H1 (cell line): ENCODE data around the gene VAMP4. TPM values are rescaled to one million over a fixed set of nuclear protein-coding genes. Genes with fewer than 3 reads are reported as not detected.

Experiments
- CTCF ChIA-PET: fragments of 300-600 bp; sonication (Branson Sonifier 250); formaldehyde crosslinking; loops from one replicate; lab custom pipeline; 2021; ENCODE audit not compliant: partially characterized antibody; lab: Charles Lee
- POLR2A ChIA-PET: fragments of 300-600 bp; sonication (Branson Sonifier 250); formaldehyde crosslinking; loops from one replicate; lab custom pipeline; 2021; ENCODE audit warnings: inconsistent platforms; ENCODE audit not compliant: partially characterized antibody; lab: Charles Lee
- DNase-seq, 2 experiments: peaks; one replicate each; pipeline versions ENCODE4 v3.0.0 to v3.0.0-alpha.2; 2010 to 2022; ENCODE audit warnings: low spot score in 2 of 2, low read depth in 1 of 2, mixed read lengths in 1 of 2
- FAIRE-seq: peaks from 2 replicates; lab custom pipeline; 2011; peaks lifted over from hg19 to GRCh38; lab: Jason Lieb, UNC
- H2AFZ ChIP-seq: 2 replicates; pipeline ENCODE4 v1.8.1; 2012; ENCODE audit warnings: low read length, inconsistent platforms
- H2AK5ac ChIP-seq: 2 replicates; pipeline ENCODE4 v1.6.1; 2013; ENCODE audit warnings: low read depth, low read length
- H2BK120ac ChIP-seq: replicated peaks from 2 replicates; pipeline ENCODE3; 2013; ENCODE audit warnings: low read depth, low read length, inconsistent platforms
- H2BK12ac ChIP-seq: 2 replicates; pipeline ENCODE4 v1.6.1; 2013; ENCODE audit warnings: low read depth, low read length
- H2BK15ac ChIP-seq: 2 replicates; pipeline ENCODE4 v1.6.1; 2013; ENCODE audit warnings: low read length
- H2BK20ac ChIP-seq: 2 replicates; pipeline ENCODE4 v1.6.1; 2013; ENCODE audit warnings: low read length
- H2BK5ac ChIP-seq: 2 replicates; pipeline ENCODE4 v1.6.1; 2013; ENCODE audit warnings: low read depth, low read length
- H3K14ac ChIP-seq: 2 replicates; pipeline ENCODE4 v1.6.1; 2013; ENCODE audit warnings: inconsistent platforms; ENCODE audit not compliant: insufficient read length
- H3K18ac ChIP-seq: 2 replicates; pipeline ENCODE4 v1.6.1; 2013; ENCODE audit warnings: low read length; ENCODE audit errors: extremely low read depth
- H3K23ac ChIP-seq: 2 replicates; pipeline ENCODE4 v1.6.1; 2013; ENCODE audit warnings: inconsistent platforms; ENCODE audit not compliant: insufficient read length
- H3K23me2 ChIP-seq: 2 replicates; pipeline ENCODE4 v1.6.1; 2013; ENCODE audit warnings: low read depth, low read length
- H3K27ac ChIP-seq: 2 replicates; pipeline ENCODE4 v1.6.1; 2011; ENCODE audit warnings: low read depth, low read length, inconsistent platforms
- H3K27me3 ChIP-seq, 4 experiments: replicated peaks in 1 of 4; 1 replicate in 1 of 4; 2 replicates in 3 of 4; pipeline versions ENCODE4 v1.6.1 to v1.8.1; 2011 to 2013; ENCODE audit warnings: low read length in 3 of 4, mild to moderate bottlenecking in 3 of 4, inconsistent platforms in 2 of 4, mixed read lengths in 2 of 4, moderate library complexity in 1 of 4; ENCODE audit not compliant: control insufficient read depth in 3 of 4, insufficient read depth in 3 of 4; ENCODE audit errors: extremely low read depth in 1 of 4
- H3K36me3 ChIP-seq, 4 experiments: 2 replicates each; pipeline versions ENCODE4 v1.6.1 to v1.8.1; 2011 to 2013; ENCODE audit warnings: mild to moderate bottlenecking in 4 of 4, low read length in 3 of 4, moderate library complexity in 2 of 4, control low read depth in 1 of 4, inconsistent platforms in 1 of 4; ENCODE audit not compliant: insufficient read depth in 4 of 4, control insufficient read depth in 2 of 4
- H3K4ac ChIP-seq: replicated peaks from 2 replicates; pipeline ENCODE3; 2013; ENCODE audit warnings: low read length, low read depth, mixed read lengths, inconsistent platforms; ENCODE audit not compliant: insufficient read length
- H3K4me1 ChIP-seq, 4 experiments: replicated peaks in 1 of 4; 1 replicate in 1 of 4; 2 replicates in 3 of 4; pipeline versions ENCODE4 v1.6.1 to v1.8.1; 2011 to 2013; ENCODE audit warnings: low read length in 3 of 4, inconsistent platforms in 2 of 4, mixed read lengths in 1 of 4; ENCODE audit not compliant: insufficient read depth in 4 of 4, control insufficient read depth in 3 of 4
- H3K4me2 ChIP-seq, 2 experiments: 2 replicates each; pipeline versions ENCODE4 v1.6.1 to v1.8.1; 2011 to 2013; ENCODE audit warnings: low read depth in 2 of 2, low read length in 2 of 2, control low read depth in 1 of 2, inconsistent platforms in 1 of 2, mild to moderate bottlenecking in 1 of 2; ENCODE audit not compliant: insufficient read depth in 1 of 2
- H3K4me3 ChIP-seq, 4 experiments: fragments of 200-600, 300-600 bp in 1 of 4; sonication (generic), shearing (Covaris generic), sonication (Bioruptor Twin) in 1 of 4; 2 replicates each; pipeline versions ENCODE4 v1.5.1 to v1.8.1; 2011 to 2016; ENCODE audit warnings: low read length in 4 of 4, low read depth in 3 of 4, control low read depth in 2 of 4, inconsistent platforms in 2 of 4, mild to moderate bottlenecking in 2 of 4, mixed read lengths in 1 of 4, moderate library complexity in 1 of 4; ENCODE audit not compliant: insufficient read depth in 2 of 4; ENCODE audit errors: extremely low read depth in 1 of 4
- H3K56ac ChIP-seq: replicated peaks from 2 replicates; pipeline ENCODE3; 2013; ENCODE audit warnings: low read depth, mild to moderate bottlenecking, mixed read lengths, low read length, inconsistent platforms; ENCODE audit not compliant: insufficient read length
- H3K79me1 ChIP-seq: 2 replicates; pipeline ENCODE4 v1.6.1; 2013; ENCODE audit warnings: low read depth, low read length, control low read depth
- H3K79me2 ChIP-seq, 2 experiments: 2 replicates each; pipeline versions ENCODE4 v1.6.1 to v1.8.1; 2012 to 2013; ENCODE audit warnings: low read length in 2 of 2, mild to moderate bottlenecking in 2 of 2, inconsistent platforms in 1 of 2; ENCODE audit not compliant: insufficient read depth in 2 of 2, control insufficient read depth in 1 of 2
- H3K9ac ChIP-seq, 4 experiments: replicated peaks in 1 of 4; 1 replicate in 1 of 4; 2 replicates in 3 of 4; pipeline versions ENCODE4 v1.6.1 to v1.8.1; 2011 to 2013; ENCODE audit warnings: low read depth in 3 of 4, low read length in 3 of 4, control low read depth in 2 of 4, mild to moderate bottlenecking in 2 of 4, moderate library complexity in 2 of 4, inconsistent platforms in 1 of 4; ENCODE audit errors: extremely low read depth in 1 of 4
- H3K9me3 ChIP-seq, 2 experiments: 2 replicates each; pipeline versions ENCODE4 v1.6.1 to v1.8.1; 2012 to 2013; ENCODE audit warnings: mild to moderate bottlenecking in 2 of 2, moderate library complexity in 2 of 2, control low read depth in 1 of 2, inconsistent platforms in 1 of 2, low read depth in 1 of 2, low read length in 1 of 2, mixed read lengths in 1 of 2; ENCODE audit not compliant: insufficient read depth in 2 of 2
- H4K20me1 ChIP-seq, 2 experiments: replicated peaks in 1 of 2; 2 replicates each; pipeline versions ENCODE3 to v1.8.1; 2011 to 2013; ENCODE audit warnings: inconsistent platforms in 2 of 2, low read length in 2 of 2, mild to moderate bottlenecking in 1 of 2; ENCODE audit not compliant: insufficient read depth in 2 of 2, control insufficient read depth in 1 of 2
- H4K5ac ChIP-seq: 2 replicates; pipeline ENCODE4 v1.6.1; 2013; ENCODE audit warnings: low read length, low read depth, mixed read lengths, inconsistent platforms; ENCODE audit not compliant: insufficient read length
- H4K8ac ChIP-seq: 2 replicates; pipeline ENCODE4 v1.8.0; 2013; ENCODE audit warnings: mild to moderate bottlenecking, moderate library complexity, low read length, inconsistent platforms; ENCODE audit not compliant: insufficient read depth; ENCODE audit errors: extremely low read depth
- H4K91ac ChIP-seq: replicated peaks from 2 replicates; pipeline ENCODE3; 2013; ENCODE audit warnings: low read length, mixed read lengths, inconsistent platforms; ENCODE audit not compliant: insufficient read length
- NRF1 ChIP-seq: IDR thresholded peaks from 2 replicates; pipeline ENCODE4 v1.6.1; 2011; ENCODE audit warnings: mild to moderate bottlenecking, low read depth, low read length, improper control_type of control experiment
- SIN3A ChIP-seq, 2 experiments: IDR thresholded peaks in 1 of 2; conservative IDR thresholded peaks in 1 of 2; 2 replicates each; pipeline ENCODE4 v1.6.1; 2011 to 2012; ENCODE audit warnings: low read length in 2 of 2, improper control_type of control experiment in 1 of 2, low read depth in 1 of 2, mild to moderate bottlenecking in 1 of 2
- WGBS, 2 experiments: shearing (Covaris generic) in 1 of 2; methylation state at CpG; one replicate each; pipeline versions ENCODE4 v1.1.6 to v1.1.7; 2013 to 2015; ENCODE audit warnings: low lambda C conversion rate in 2 of 2, mixed read lengths in 2 of 2, inconsistent platforms in 1 of 2, low coverage in 1 of 2, missing lambda C conversion rate in 1 of 2; ENCODE audit not compliant: insufficient replicate concordance in 2 of 2, insufficient coverage in 1 of 2, insufficient read length in 1 of 2; ENCODE audit errors: extremely low coverage in 1 of 2, missing lambda C conversion rate in 1 of 2; 5-methylcytosine and 5-hydroxymethylcytosine counted together
- polyA plus RNA-seq, 7 experiments: library from polyadenylated mRNA; depleted of rRNA in 3 of 7; stranded (reverse) in 5 of 7; unstranded in 2 of 7; fragments of >200 nt in 5 of 7; fragments of 200-250 nt in 2 of 7; gene quantifications; 1 replicate in 5 of 7; 2 replicates in 1 of 7; 4 replicates in 1 of 7; pipeline versions ENCODE4 v1.2.1 to v1.2.3, GENCODE V29; 2011 to 2013; ENCODE audit warnings: missing spikeins in 2 of 7, mixed read lengths in 2 of 7
- total RNA-seq: library from RNA; stranded (reverse); fragmentation: NEBNext Ultra II Directional; extraction: Animal tissue kit (Norgen Biotek cat#: 25700); gene quantifications from 2 replicates; pipeline ENCODE4 v1.2.1, GENCODE V29; 2021

The VAMP4 gene
- total and polyA plus RNA-seq, 2 of the 8 experiments (the other 6 are each of a cell fraction or from before 2014, with no cell fraction given) = 1.6 to 13.9 TPM

- Histone ChIP-seq H2AK5ac (no peak overlapping the region), H2BK15ac (no peak overlapping the region), H3K27ac (no peak overlapping the region), H3K79me2 (no peaks in the 10 kb centered on the region), H2BK12ac (no peak overlapping the region), H3K4me2 (no peak overlapping the region), H3K56ac (no peak overlapping the region), H3K36me3 (no peaks in the 10 kb centered on the region), H4K8ac (no peak overlapping the region), H2BK20ac (no peak overlapping the region), H3K4ac (no peak overlapping the region), H4K20me1 (no peaks in the 10 kb centered on the region), H3K14ac (no peak overlapping the region), H2BK5ac (no peak overlapping the region), H3K23me2 (no peaks in the 10 kb centered on the region; the same call in 1 of the 2 replicates), H3K79me1 (no peaks in the 10 kb centered on the region), H3K9ac (no peak overlapping the region), H3K4me3 (no peak overlapping the region), H3K23ac (no peak overlapping the region), H3K18ac (no peak overlapping the region), H3K9me3 (no peaks in the 10 kb centered on the region), H2AFZ (no peak overlapping the region), H2BK120ac (no peak overlapping the region), H3K4me1 (no peaks in the 10 kb centered on the region), H4K91ac (no peak overlapping the region), H3K27me3 (no peaks in the 10 kb centered on the region), H4K5ac (no peak overlapping the region)
- POLR2A ChIA-PET = no interaction called here
- WGBS, 2 experiments = 88% methylated on average over 3 of the region's 3 CpGs; no CpG with 5 or more reads in 1 of the 2 experiments
- FAIRE-seq = no peak
- CTCF ChIA-PET = interaction anchor here (1.6 kb wide), 1 partner anchor 35 kb away, joined by 3 read pairs; no protein-coding TSS in a partner anchor
- no peak for DNase-seq
- no peak for TF ChIP-seq NRF1
- TF ChIP-seq SIN3A (conservative IDR thresholded peaks at IDR 0.05 in 1 of 2, IDR thresholded peaks at IDR 0.05 in 1 of 2; ENCODE audit: low read depth in 1 of 2, low read length in 2 of 2) = no peak
Measured at GRCh38 chr1:171680339-171680738, 61.5 kb downstream of the VAMP4 start.
